Mesodermal cell (in vitro differentiated cells): ENCODE results near the gene IQCF6. TPM values are rescaled to one million over a fixed set of nuclear protein-coding genes. Genes with fewer than 3 reads are reported as not detected.

Source experiments
- H3K27ac ChIP-seq: 2 replicates; pipeline ENCODE4 v1.7.0; 2013; ENCODE audit warnings: mild to moderate bottlenecking, low read depth, low read length, moderate library complexity; ENCODE audit not compliant: severe bottlenecking
- H3K36me3 ChIP-seq: 2 replicates; pipeline ENCODE4 v1.7.1; 2013; ENCODE audit warnings: mild to moderate bottlenecking, low read length, moderate library complexity; ENCODE audit not compliant: control insufficient read depth, insufficient read depth
- H3K4me1 ChIP-seq: one replicate; pipeline ENCODE4 v1.7.1; 2013; ENCODE audit warnings: mild to moderate bottlenecking, low read length; ENCODE audit not compliant: insufficient read depth, control insufficient read depth, poor library complexity, severe bottlenecking
- H3K4me3 ChIP-seq: 2 replicates; pipeline ENCODE4 v1.7.0; 2013; ENCODE audit warnings: low read length, control low read depth, mild to moderate bottlenecking; ENCODE audit not compliant: insufficient read depth, poor library complexity, severe bottlenecking; ENCODE audit errors: extremely low read depth
- H3K9me3 ChIP-seq: 2 replicates; pipeline ENCODE4 v1.7.1; 2013; ENCODE audit warnings: mild to moderate bottlenecking, low read length, moderate library complexity; ENCODE audit not compliant: control insufficient read depth
- WGBS, 2 experiments: methylation state at CpG; one replicate each; pipeline ENCODE4 v1.1.5; 2013; ENCODE audit warnings: missing lambda C conversion rate in 2 of 2; ENCODE audit not compliant: insufficient coverage in 2 of 2; 5-methylcytosine and 5-hydroxymethylcytosine counted together
- polyA plus RNA-seq, 2 experiments: library from polyadenylated mRNA; stranded (reverse); fragments of 50-300 nt; gene quantifications; one replicate each; pipeline ENCODE4 v1.2.3, GENCODE V29; 2013

Gene IQCF6
- polyA plus RNA-seq (2013, experiment 1 of 2) = not detected
- not detected for polyA plus RNA-seq (2013, experiment 2 of 2)

DNA sequence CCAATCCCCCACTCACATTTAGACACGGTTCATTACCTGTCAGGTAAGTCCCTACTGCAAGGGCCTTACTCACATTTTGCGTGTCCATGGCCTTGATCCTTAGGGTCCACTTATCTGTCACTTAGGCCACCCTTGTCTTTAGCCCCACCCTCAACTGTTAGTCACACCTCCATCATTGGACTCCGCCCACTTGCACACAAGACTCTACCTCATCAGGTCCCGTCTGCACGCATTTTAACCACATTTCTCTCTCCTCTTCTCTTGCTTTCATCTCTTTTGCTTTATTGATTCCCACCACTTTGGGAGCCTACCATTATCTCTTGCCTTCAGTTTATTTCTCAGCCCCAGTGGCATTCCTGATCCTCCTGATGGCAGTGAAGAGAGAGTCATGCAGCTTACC is at the start of gene IQCF6:
IQCF6 (minus strand) TSS at position 101 of the 400 bp plus-strand sequence; CDS start at position 88, 13 bp downstream.
- no peaks in the 10 kb centered on the region for H3K9me3 ChIP-seq
- 97 to 99% methylated on average over 3 to 5 of the region's 5 CpGs for WGBS, 2 experiments

DNA sequence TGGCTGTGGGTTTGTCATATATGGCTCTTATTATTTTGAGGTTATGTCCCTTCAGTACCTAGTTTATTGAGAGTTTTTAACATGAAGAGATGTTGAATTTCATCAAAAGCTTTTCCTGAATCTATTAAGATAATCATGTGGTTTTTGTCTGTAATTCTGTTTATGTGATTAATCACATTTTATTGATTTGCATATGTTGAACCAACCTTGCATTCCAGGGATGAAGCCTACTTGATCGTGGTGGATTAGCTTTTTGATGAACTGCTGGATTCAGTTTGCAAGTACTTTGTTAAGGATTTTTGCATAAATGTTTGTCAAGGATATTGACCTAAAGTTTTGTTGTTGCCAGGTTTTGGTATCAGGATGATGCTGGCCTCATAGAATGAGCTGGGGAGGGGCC is 49.3 kb upstream of the IQCF6 start:
- no peaks in the 10 kb centered on the region for H3K4me1 ChIP-seq
- H3K4me3 ChIP-seq = no peak overlapping the region
- H3K9me3 ChIP-seq = no peaks in the 10 kb centered on the region
- no peak overlapping the region for H3K27ac ChIP-seq
- 88 to 100% methylated on average over 1 of the region's 1 CpG for WGBS, 2 experiments
- H3K36me3 ChIP-seq = no peaks in the 10 kb centered on the region

More for the DNA sequence above, at the start of gene IQCF6:
- Histone ChIP-seq H3K27ac (no peak within 1 kb of the TSS), H3K4me1 (no peaks in the 10 kb centered on the region), H3K4me3 (no peak within 1 kb of the TSS), H3K36me3 (no peaks in the 10 kb centered on the region)

DNA sequence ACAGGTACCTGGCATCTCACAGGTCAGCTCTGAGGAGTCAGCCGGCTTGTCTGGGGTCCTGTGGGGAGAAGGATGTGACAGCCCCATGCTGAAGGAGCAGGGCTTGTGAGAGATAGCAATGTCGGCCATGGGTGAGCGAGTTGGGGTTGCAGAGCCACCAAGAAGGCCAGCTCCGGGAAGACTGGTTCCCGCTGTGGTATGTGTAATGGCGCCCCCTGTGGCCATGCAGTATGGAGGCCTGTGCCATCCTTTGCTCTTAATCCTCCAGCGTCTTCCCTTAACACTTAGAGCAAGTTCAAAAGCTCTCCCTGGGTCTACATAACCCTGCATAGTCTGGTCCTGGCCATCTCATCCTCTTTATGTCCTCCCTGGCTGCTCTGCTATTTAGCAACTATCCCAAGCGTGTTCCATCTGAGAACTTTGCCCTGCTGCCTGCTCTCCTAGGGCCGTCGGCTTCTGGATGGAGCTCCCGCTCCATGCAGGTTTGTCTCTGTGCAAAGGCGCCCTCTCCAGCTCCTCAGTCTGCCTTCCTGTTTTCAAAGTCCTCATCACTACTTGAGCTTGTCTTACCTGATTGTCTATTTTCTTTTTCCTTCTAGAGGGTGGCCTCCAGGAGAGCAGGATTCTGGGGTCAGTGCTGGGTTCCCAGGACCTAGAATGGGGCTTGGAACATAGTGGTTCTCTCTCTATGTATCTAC is 40.8 kb upstream of the IQCF6 start:
- H3K36me3 ChIP-seq = no peaks in the 10 kb centered on the region
- 59 to 64% methylated on average over 12 of the region's 12 CpGs for WGBS, 2 experiments
- H3K4me1 ChIP-seq = no peaks in the 10 kb centered on the region
- H3K4me3 ChIP-seq = no peak overlapping the region
- H3K27ac ChIP-seq = no peak overlapping the region
- no peaks in the 10 kb centered on the region for H3K9me3 ChIP-seq

DNA sequence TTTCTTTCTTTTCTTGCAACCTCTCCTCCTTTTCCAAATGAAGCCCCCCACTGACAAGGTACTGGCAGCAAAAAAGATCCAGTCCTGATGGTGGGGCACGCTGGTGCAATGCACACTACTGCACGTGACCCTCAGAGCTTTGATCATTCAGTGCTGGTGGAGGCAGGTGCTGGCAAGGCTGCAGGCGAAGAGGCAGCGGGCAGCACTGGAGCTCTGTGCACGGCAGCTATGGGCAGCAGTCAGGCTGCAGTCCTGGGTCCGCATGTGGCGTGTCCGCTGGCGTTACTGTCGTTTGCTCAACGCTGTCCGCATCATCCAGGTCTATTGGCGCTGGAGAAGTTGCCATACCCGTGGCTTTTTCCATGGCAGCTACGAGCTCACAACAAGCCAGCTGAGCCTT is 40.1 kb upstream of the IQCF6 start:
- H3K4me3 ChIP-seq = no peak overlapping the region
- no peaks in the 10 kb centered on the region for H3K9me3 ChIP-seq
- no peak overlapping the region for H3K27ac ChIP-seq
- WGBS, 2 experiments = 93 to 95% methylated on average over 14 to 15 of the region's 15 CpGs
- no peaks in the 10 kb centered on the region for H3K4me1 ChIP-seq
- no peaks in the 10 kb centered on the region for H3K36me3 ChIP-seq

DNA sequence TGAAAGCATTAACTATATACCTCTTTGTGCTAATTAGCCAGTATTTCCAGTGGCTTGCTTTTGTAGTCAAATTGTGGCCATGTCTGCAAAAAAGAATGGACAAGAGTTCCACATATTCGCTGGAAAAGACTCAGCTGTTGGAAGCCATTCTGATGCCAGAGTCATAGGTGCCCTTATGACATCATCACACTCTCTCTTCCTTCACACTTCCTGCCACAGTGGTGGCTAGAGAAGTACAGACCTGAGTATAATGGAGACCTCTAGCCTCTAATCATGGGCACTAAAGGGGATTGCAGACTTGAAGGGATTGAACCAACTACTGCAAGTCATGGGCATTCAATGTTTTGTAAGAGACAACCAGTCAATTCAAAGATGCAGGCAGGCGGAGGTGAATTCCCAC is 38.3 kb upstream of the IQCF6 start:
- H3K27ac ChIP-seq = no peak overlapping the region
- 90 to 100% methylated on average over 1 to 2 of the region's 2 CpGs for WGBS, 2 experiments
- no peaks in the 10 kb centered on the region for H3K9me3 ChIP-seq
- no peaks in the 10 kb centered on the region for H3K4me1 ChIP-seq
- H3K4me3 ChIP-seq = no peak overlapping the region
- H3K36me3 ChIP-seq = no peaks in the 10 kb centered on the region

DNA sequence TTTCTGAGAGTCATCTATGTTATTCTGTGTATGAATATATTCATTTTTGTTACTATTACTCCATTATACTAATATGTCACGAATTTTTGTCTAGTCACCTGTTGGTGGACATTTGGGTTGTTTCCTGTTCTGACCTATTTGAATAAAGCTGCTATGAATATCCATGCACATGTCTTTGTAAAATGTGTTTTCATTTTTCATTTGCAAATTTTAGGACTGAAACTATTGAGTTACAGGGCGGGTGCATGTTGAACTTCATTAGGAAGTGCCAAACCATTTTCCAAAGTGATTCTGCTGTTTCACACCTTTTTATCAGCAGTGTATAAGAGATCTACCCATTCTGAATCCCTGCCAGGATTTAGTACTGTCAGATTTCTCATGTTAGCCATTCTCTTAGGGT is 37.7 kb upstream of the IQCF6 start:
- Histone ChIP-seq H3K9me3 (no peaks in the 10 kb centered on the region), H3K4me3 (no peak overlapping the region), H3K36me3 (no peaks in the 10 kb centered on the region), H3K27ac (no peak overlapping the region), H3K4me1 (no peaks in the 10 kb centered on the region)
- WGBS, 2 experiments = 80 to 82% methylated on average over 1 of the region's 2 CpGs

DNA sequence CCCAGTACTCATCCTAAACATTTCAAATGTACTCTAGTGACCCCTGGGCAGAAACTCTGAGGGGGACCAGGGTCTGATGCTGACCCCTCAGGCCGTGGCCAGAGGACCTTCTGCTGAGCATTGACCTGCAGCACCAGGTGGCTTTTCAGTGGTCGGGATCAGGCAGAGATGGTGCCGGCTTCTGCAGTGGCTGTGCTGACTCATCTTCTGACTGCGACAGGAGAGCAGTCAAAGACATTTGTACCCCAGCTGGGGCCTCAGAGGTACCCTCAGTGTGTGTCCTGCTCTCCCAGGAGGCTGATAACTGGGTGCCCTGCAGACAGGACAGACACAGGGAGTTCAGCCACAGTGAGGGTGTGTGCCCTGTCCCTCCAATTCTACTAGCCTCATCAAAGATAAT is 36.6 kb upstream of the IQCF6 start:
- no peaks in the 10 kb centered on the region for H3K4me1 ChIP-seq
- no peaks in the 10 kb centered on the region for H3K36me3 ChIP-seq
- no peaks in the 10 kb centered on the region for H3K9me3 ChIP-seq
- 69% methylated on average over 4 of the region's 4 CpGs for whole genome bisulfite sequencing, 2 experiments
- no peak overlapping the region for H3K27ac ChIP-seq
- no peak overlapping the region for H3K4me3 ChIP-seq

DNA sequence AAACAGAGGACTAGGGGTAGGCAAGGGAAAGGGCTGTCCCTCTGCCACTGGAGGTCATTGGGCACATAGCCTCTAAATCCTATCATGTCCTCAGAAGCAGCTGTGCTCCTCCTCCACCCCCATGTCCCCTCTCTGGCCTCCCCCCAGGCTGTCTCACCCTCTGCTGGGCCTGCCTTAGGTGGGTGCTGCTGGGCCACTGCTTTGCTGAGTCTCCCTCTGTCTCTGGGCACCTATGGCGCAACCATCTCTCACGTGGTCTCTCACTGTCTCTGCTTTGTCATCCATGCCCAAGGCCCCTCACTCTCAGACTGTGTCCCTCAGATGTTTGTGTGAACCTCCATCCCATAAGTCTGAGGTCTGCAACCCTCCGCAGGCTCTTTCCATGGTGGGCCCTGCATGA is 35.0 kb upstream of the IQCF6 start:
- WGBS, 2 experiments = 83 to 100% methylated on average over 3 of the region's 3 CpGs
- Histone ChIP-seq H3K9me3 (no peaks in the 10 kb centered on the region), H3K4me3 (no peak overlapping the region), H3K36me3 (no peaks in the 10 kb centered on the region), H3K27ac (no peak overlapping the region), H3K4me1 (no peaks in the 10 kb centered on the region)

DNA sequence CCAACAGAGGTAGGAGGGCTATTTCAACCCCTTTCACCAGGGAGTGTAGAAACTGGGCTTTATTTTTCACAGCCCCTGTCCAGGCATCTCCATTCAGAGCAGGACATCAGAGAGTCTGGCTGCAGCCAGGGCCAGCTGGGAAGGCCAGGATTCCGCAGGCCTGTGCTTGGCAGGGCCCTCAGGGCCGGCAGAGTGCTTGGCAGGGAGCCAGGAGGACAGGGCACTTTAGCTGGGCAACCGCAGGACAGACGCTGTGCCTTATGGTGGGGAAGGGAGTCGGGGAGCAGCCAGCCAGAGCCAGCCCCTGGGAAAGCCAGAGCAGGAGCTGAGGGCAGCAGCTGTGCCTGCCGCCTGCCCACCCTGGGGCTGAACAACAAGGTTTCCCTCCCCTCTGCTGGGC is 34.5 kb upstream of the IQCF6 start:
- no peaks in the 10 kb centered on the region for H3K4me1 ChIP-seq
- H3K36me3 ChIP-seq = no peaks in the 10 kb centered on the region
- H3K9me3 ChIP-seq = no peaks in the 10 kb centered on the region
- WGBS, 2 experiments = 90 to 95% methylated on average over 4 to 5 of the region's 6 CpGs
- H3K27ac ChIP-seq = no peak overlapping the region
- H3K4me3 ChIP-seq = no peak overlapping the region

DNA sequence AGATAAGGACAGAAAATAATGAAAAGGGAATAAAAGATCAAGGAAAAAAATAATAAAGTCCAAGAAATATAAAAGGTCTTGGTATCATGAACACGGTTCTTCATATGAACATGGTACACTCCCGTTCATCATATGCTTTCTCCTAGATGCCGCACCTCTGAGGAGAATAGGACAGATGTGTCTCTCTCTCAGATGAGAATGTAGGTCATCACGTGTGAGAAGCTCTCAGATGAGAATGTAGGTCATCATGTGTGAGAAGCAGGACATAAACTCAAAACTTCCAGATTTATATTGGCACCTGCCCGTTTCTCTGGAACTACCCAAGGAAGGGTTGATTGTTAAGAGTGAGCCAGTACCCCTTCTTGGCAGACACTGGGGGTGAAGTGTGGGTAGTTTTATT is 29.9 kb upstream of the IQCF6 start:
- 98 to 100% methylated on average over 1 to 5 of the region's 5 CpGs for WGBS, 2 experiments
- H3K9me3 ChIP-seq = no peaks in the 10 kb centered on the region

DNA sequence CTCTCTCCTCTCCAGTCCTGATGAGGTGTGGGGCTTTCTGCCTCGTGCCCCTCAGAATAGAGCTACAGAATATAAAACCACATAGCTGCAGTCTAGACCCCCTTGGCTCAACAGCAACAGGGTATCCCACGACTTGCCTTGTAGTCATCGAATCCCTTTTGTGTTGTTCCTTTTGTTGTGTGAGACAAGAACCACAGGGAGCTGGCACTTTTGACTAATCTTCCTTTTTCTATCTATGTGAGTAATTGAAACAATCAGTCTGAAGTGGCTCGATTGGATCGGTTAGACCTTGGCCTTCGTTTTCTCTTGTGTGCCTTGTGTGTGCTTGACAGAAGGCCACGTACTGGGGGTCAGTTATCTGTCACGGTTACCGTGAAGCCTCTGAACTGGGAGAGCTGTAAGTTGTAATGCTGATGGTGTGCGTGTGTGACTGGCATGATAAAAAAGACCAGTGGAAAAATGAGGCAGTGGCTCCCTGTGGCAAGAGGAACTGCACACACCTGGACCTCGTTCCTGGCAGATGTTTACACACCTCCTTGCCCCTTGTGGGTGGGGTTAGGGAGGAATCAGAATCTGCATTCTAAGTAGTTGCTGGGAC is 23.2 kb upstream of the IQCF6 start:
- Histone ChIP-seq H3K4me1 (peaks cover 4% of the 10 kb centered on the region), H3K9me3 (no peaks in the 10 kb centered on the region), H3K36me3 (no peaks in the 10 kb centered on the region), H3K27ac (no peak overlapping the region), H3K4me3 (no peak overlapping the region)
- 24 to 32% methylated on average over 7 to 9 of the region's 11 CpGs for WGBS, 2 experiments

More for the DNA sequence above, 29.9 kb upstream of the IQCF6 start:
- no peaks in the 10 kb centered on the region for H3K36me3 ChIP-seq
- H3K4me1 ChIP-seq = no peaks in the 10 kb centered on the region
- no peak overlapping the region for H3K27ac ChIP-seq
- no peak overlapping the region for H3K4me3 ChIP-seq
